HEK293 (cell line): ENCODE results near the gene RAB11A.

ENCODE experiments used
- IKZF3 ChIP-seq: fragments of 450-650 bp; IDR thresholded peaks from 2 replicates; pipeline ENCODE4 v1.5.0; 2018; ENCODE audit warnings: missing biosample characterization, mild to moderate bottlenecking, missing genetic modification characterization, moderate library complexity
- KLF1 ChIP-seq: fragments of 450-650 bp; formaldehyde crosslinking; IDR thresholded peaks from 2 replicates; pipeline ENCODE4 v1.5.1; 2016; ENCODE audit warnings: missing biosample characterization, missing genetic modification characterization
- PRDM1 ChIP-seq: fragments of 450-650 bp; formaldehyde crosslinking; IDR thresholded peaks from 2 replicates; pipeline ENCODE4; 2016; ENCODE audit warnings: missing biosample characterization, missing genetic modification characterization
- REPIN1 ChIP-seq: fragments of 450-650 bp; formaldehyde crosslinking; IDR thresholded peaks from 2 replicates; pipeline ENCODE4 v1.5.1; 2017; ENCODE audit warnings: missing biosample characterization, missing genetic modification characterization, low read depth
- TCF7L2 ChIP-seq: IDR thresholded peaks from 2 replicates; pipeline ENCODE4 v1.6.1; 2011; ENCODE audit warnings: low read depth, mild to moderate bottlenecking, inconsistent platforms, low read length, moderate library complexity, borderline replicate concordance
- WT1 ChIP-seq: fragments of 450-650 bp; formaldehyde crosslinking; IDR thresholded peaks from 2 replicates; pipeline ENCODE4 v1.5.1; 2016; ENCODE audit warnings: missing biosample characterization, missing genetic modification characterization
- YY1 ChIP-seq: fragments of 450-650 bp; formaldehyde crosslinking; IDR thresholded peaks from 2 replicates; pipeline ENCODE4 v1.5.1; 2018; ENCODE audit warnings: missing biosample characterization, missing genetic modification characterization
- ZBTB7A ChIP-seq: fragments of 450-650 bp; formaldehyde crosslinking; IDR thresholded peaks from 2 replicates; pipeline ENCODE4 v1.5.1; 2016; ENCODE audit warnings: low read depth, missing biosample characterization, missing genetic modification characterization
- ZNF112 ChIP-seq: fragments of 450-650 bp; formaldehyde crosslinking; IDR thresholded peaks from 2 replicates; pipeline ENCODE4 v1.5.0; 2017; ENCODE audit warnings: missing biosample characterization, missing genetic modification characterization
- ZNF121 ChIP-seq: fragments of 450-650 bp; formaldehyde crosslinking; IDR thresholded peaks from 2 replicates; pipeline ENCODE4 v1.5.1; 2016; ENCODE audit warnings: missing biosample characterization, missing genetic modification characterization
- ZNF169 ChIP-seq: fragments of 450-650 bp; formaldehyde crosslinking; IDR thresholded peaks from 2 replicates; pipeline ENCODE4 v1.5.1; 2016; ENCODE audit warnings: missing biosample characterization, missing genetic modification characterization
- ZNF2 ChIP-seq: fragments of 450-650 bp; formaldehyde crosslinking; IDR thresholded peaks from 2 replicates; pipeline ENCODE4 v1.5.1; 2016; ENCODE audit warnings: missing biosample characterization, missing genetic modification characterization
- ZNF302 ChIP-seq: fragments of 450-650 bp; formaldehyde crosslinking; IDR thresholded peaks from 2 replicates; pipeline ENCODE4 v1.5.1; 2016; ENCODE audit warnings: missing biosample characterization, missing genetic modification characterization, low read depth
- ZNF37A ChIP-seq: fragments of 450-650 bp; IDR thresholded peaks from 2 replicates; pipeline ENCODE4 v1.5.1; 2018; ENCODE audit warnings: missing biosample characterization, missing genetic modification characterization
- ZNF404 ChIP-seq: fragments of 450-650 bp; formaldehyde crosslinking; IDR thresholded peaks from 2 replicates; pipeline ENCODE4 v1.5.1; 2017; ENCODE audit warnings: missing biosample characterization, missing genetic modification characterization
- ZNF426 ChIP-seq: fragments of 450-650 bp; formaldehyde crosslinking; IDR thresholded peaks from 2 replicates; pipeline ENCODE4 v1.5.1; 2017; ENCODE audit warnings: missing biosample characterization, missing genetic modification characterization, mild to moderate bottlenecking, inconsistent platforms, moderate library complexity
- ZNF518A ChIP-seq: fragments of 450-650 bp; formaldehyde crosslinking; conservative IDR thresholded peaks from 2 replicates; pipeline ENCODE4 v1.5.1; 2016; ENCODE audit warnings: low read depth, missing biosample characterization, missing genetic modification characterization
- ZNF544 ChIP-seq: fragments of 450-650 bp; formaldehyde crosslinking; IDR thresholded peaks from 2 replicates; pipeline ENCODE4 v1.5.0; 2017; ENCODE audit warnings: missing biosample characterization, missing genetic modification characterization
- ZNF548 ChIP-seq: fragments of 450-650 bp; formaldehyde crosslinking; IDR thresholded peaks from 2 replicates; pipeline ENCODE4 v1.5.1; 2016; ENCODE audit warnings: missing biosample characterization, missing genetic modification characterization
- ZNF561 ChIP-seq: fragments of 450-650 bp; IDR thresholded peaks from 2 replicates; pipeline ENCODE4 v1.5.1; 2018; ENCODE audit warnings: missing biosample characterization, missing genetic modification characterization, borderline replicate concordance
- ZNF610 ChIP-seq: fragments of 450-650 bp; formaldehyde crosslinking; IDR thresholded peaks from 2 replicates; pipeline ENCODE4 v1.5.1; 2016; ENCODE audit warnings: missing biosample characterization, missing genetic modification characterization, borderline replicate concordance
- ZNF623 ChIP-seq: fragments of 450-650 bp; formaldehyde crosslinking; IDR thresholded peaks from 2 replicates; pipeline ENCODE4 v1.5.1; 2016; ENCODE audit warnings: missing biosample characterization, missing genetic modification characterization
- ZNF624 ChIP-seq: fragments of 450-650 bp; formaldehyde crosslinking; IDR thresholded peaks from 2 replicates; pipeline ENCODE4 v1.5.1; 2017; ENCODE audit warnings: missing biosample characterization, missing genetic modification characterization
- ZNF664 ChIP-seq: fragments of 450-650 bp; formaldehyde crosslinking; IDR thresholded peaks from 2 replicates; pipeline ENCODE4 v1.5.1; 2016; ENCODE audit warnings: missing biosample characterization, missing genetic modification characterization
- ZNF768 ChIP-seq: fragments of 450-650 bp; formaldehyde crosslinking; IDR thresholded peaks from 2 replicates; pipeline ENCODE4 v1.5.1; 2018; ENCODE audit warnings: missing biosample characterization, mild to moderate bottlenecking, missing genetic modification characterization
- TF ChIP-seq, protein P1 (sequence below): fragments of 450-650 bp; formaldehyde crosslinking; IDR thresholded peaks from 2 replicates; pipeline ENCODE4 v1.5.1; 2017; ENCODE audit warnings: missing biosample characterization, missing genetic modification characterization
- TF ChIP-seq, protein P2 (sequence below): fragments of 450-650 bp; formaldehyde crosslinking; IDR thresholded peaks from 2 replicates; pipeline ENCODE4 v1.5.1; 2016; ENCODE audit warnings: missing biosample characterization, missing genetic modification characterization
- TF ChIP-seq, protein P3 (sequence below): fragments of 450-650 bp; formaldehyde crosslinking; IDR thresholded peaks from 2 replicates; pipeline ENCODE4 v1.5.1; 2016; ENCODE audit warnings: missing biosample characterization, missing genetic modification characterization

The RAB11A gene

DNA sequence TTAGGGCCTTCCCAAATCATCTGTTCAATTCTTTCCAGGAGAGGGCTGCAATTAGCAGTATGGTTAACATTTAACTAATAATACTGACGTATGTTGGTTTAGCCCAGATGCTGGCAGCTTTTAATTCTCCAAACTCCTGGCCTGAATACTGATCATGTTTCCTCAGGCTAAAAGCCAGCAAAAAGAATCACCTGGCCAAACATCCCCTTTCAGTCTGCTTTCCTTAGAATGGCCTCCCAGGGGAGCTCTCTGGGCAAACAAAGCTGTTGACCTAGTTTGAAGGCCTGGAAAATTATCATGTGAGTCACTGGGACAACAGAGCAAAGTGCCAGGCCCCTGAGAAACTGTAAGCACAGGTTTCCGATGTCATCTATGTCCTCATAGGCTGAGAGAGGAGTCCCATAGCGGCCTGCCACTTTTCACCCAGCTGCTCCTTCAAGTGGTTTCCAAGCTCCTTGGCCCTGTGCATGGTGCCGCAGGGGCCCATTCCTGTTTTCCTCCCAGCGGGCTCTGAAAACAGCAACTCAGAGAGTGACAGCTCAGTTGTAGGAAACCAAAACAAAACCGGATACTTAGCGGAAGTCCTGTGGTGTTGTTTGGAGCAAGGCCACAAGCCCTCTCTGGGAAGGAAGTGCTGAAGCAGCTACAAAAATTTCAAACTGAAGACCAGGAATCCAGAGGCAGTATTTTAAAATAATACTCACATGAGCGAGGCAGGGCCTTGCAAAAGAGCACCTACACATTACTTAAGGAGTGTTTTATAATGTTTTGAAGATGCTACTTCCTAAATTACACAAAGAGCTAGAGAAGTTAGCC is 36.5 kb upstream of the RAB11A start (continued):
- TF ChIP-seq ZNF548 (no peak), ZNF121 (tag by site-specific recombination) (peak; percentile 97), ZNF302 (tag by site-specific recombination) (no peak), ZNF664 (no peak), WT1 (tag by site-specific recombination) (peak; percentile 95), ZNF518A (tag by site-specific recombination) (peak; percentile 60), ZNF623 (tag by site-specific recombination) (no peak; the same call in 1 of the 2 replicates), ZNF169 (tag by site-specific recombination) (no peak), ZNF404 (no peak), ZBTB7A (tag by site-specific recombination) (peak; percentile 35; the same call in 1 of the 2 replicates), ZNF610 (0 out of 2 replicates have a peak, but pooled peaks have one; percentile 78), ZNF768 (tag by site-specific recombination) (peak; percentile 88), ZNF37A (tag by site-specific recombination) (no peak), ZNF544 (tag by site-specific recombination) (no peak), TCF7L2 (no peak), KLF1 (tag by site-specific recombination) (0 out of 2 replicates have a peak, but pooled peaks have one; percentile 31), ZNF2 (peak; percentile 96), ZNF112 (tag by site-specific recombination) (no peak), ZNF561 (tag by site-specific recombination) (peak; percentile 97), REPIN1 (tag by site-specific recombination) (no peak; the same call in 1 of the 2 replicates), IKZF3 (tag by site-specific recombination) (peak; percentile 99), ZNF624 (no peak), ZNF426 (tag by site-specific recombination) (no peak), YY1 (tag by site-specific recombination) (no peak), PRDM1 (tag by site-specific recombination) (peak; percentile 83)
- TF ChIP-seq, protein P1, sequence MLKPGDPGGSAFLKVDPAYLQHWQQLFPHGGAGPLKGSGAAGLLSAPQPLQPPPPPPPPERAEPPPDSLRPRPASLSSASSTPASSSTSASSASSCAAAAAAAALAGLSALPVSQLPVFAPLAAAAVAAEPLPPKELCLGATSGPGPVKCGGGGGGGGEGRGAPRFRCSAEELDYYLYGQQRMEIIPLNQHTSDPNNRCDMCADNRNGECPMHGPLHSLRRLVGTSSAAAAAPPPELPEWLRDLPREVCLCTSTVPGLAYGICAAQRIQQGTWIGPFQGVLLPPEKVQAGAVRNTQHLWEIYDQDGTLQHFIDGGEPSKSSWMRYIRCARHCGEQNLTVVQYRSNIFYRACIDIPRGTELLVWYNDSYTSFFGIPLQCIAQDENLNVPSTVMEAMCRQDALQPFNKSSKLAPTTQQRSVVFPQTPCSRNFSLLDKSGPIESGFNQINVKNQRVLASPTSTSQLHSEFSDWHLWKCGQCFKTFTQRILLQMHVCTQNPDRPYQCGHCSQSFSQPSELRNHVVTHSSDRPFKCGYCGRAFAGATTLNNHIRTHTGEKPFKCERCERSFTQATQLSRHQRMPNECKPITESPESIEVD (tag by site-specific recombination) = peak; percentile 98
- TF ChIP-seq, protein P2, sequence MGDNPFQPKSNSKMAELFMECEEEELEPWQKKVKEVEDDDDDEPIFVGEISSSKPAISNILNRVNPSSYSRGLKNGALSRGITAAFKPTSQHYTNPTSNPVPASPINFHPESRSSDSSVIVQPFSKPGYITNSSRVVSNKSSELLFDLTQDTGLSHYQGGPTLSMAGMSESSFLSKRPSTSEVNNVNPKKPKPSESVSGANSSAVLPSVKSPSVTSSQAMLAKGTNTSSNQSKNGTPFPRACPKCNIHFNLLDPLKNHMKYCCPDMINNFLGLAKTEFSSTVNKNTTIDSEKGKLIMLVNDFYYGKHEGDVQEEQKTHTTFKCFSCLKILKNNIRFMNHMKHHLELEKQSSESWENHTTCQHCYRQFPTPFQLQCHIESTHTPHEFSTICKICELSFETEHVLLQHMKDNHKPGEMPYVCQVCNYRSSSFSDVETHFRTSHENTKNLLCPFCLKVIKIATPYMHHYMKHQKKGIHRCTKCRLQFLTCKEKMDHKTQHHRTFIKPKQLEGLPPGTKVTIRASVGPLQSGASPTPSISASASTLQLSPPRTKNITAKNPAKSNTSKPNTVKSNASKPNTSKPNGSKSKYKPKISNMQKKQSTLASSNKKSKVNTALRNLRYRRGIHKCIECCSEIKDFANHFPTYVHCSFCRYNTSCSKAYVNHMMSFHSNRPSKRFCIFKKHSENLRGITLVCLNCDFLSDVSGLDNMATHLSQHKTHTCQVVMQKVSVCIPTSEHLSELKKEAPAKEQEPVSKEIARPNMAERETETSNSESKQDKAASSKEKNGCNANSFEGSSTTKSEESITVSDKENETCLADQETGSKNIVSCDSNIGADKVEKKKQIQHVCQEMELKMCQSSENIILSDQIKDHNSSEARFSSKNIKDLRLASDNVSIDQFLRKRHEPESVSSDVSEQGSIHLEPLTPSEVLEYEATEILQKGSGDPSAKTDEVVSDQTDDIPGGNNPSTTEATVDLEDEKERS (tag by site-specific recombination) = no peak
- TF ChIP-seq, protein P3, sequence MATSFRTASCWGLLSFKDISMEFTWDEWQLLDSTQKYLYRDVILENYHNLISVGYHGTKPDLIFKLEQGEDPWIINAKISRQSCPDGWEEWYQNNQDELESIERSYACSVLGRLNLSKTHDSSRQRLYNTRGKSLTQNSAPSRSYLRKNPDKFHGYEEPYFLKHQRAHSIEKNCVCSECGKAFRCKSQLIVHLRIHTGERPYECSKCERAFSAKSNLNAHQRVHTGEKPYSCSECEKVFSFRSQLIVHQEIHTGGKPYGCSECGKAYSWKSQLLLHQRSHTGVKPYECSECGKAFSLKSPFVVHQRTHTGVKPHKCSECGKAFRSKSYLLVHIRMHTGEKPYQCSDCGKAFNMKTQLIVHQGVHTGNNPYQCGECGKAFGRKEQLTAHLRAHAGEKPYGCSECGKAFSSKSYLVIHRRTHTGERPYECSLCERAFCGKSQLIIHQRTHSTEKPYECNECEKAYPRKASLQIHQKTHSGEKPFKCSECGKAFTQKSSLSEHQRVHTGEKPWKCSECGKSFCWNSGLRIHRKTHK = no peak
